ENCODE data around the gene SHD.

DNA sequence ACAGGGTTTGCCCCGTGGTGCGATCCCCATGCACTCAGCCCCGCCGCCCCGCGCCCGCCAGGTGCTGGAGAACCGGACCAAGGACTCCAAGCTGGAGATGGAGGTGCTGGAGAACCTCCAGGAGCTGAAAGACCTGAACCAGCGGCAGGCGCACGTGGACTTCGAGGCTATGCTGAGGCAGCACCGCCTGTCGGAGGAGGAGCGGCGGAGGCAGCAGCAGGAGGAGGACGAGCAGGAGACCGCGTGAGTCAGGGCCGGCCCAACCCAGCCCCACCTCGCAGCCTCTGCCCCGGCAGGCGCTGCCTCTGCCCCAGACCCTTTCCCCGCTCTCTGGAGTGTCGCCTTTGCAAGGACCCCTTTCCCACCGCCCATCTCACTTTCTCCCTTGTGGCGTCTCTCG lies 20.9 kb upstream of the SHD start:
- TF ChIP-seq, protein P1, sequence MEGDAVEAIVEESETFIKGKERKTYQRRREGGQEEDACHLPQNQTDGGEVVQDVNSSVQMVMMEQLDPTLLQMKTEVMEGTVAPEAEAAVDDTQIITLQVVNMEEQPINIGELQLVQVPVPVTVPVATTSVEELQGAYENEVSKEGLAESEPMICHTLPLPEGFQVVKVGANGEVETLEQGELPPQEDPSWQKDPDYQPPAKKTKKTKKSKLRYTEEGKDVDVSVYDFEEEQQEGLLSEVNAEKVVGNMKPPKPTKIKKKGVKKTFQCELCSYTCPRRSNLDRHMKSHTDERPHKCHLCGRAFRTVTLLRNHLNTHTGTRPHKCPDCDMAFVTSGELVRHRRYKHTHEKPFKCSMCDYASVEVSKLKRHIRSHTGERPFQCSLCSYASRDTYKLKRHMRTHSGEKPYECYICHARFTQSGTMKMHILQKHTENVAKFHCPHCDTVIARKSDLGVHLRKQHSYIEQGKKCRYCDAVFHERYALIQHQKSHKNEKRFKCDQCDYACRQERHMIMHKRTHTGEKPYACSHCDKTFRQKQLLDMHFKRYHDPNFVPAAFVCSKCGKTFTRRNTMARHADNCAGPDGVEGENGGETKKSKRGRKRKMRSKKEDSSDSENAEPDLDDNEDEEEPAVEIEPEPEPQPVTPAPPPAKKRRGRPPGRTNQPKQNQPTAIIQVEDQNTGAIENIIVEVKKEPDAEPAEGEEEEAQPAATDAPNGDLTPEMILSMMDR (IDR thresholded peaks at IDR 0.05) = no peak
- TF ChIP-seq POLR2A (IDR thresholded peaks at IDR 0.05) = no peak
